Measurements from ENCODE around the gene BEGAIN. TPM values are rescaled to one million over a fixed set of nuclear protein-coding genes. Genes with fewer than 3 reads are reported as not detected.

BEGAIN gene
- total and polyA plus RNA-seq, 9 of the 15 experiments (the other 6 are each of a cell fraction or from before 2014, with no cell fraction given): 0.07 to 0.68 (median 0.55) TPM; not detected in 3

GRCh38 chr14:100606687-100607610, 19.7 kb upstream of the BEGAIN start:
- ChIA-PET CTCF (ENCODE audit: low intra/inter-chr PET ratio) (no interaction called here), POLR2A (interaction anchor here (1.1 to 1.5 kb wide), 2 partner anchors 25 to 39 kb away, joined by 3 to 5 read pairs; no protein-coding TSS in a partner anchor)
- no peak for FAIRE-seq
- H3K4me1 ChIP-seq (replicated peaks in 1 of 2; ENCODE audit: control insufficient read depth in 2 of 2, insufficient read depth in 2 of 2, low read length in 2 of 2): peaks cover 9 to 18% of the 10 kb centered on the region in 2 experiments; a peak in 3 of 5 replicates
- H3K4me2 ChIP-seq (ENCODE audit: insufficient read depth, low read length): no peak overlapping the region
- H4K20me1 ChIP-seq (replicated peaks; ENCODE audit: control insufficient read depth, insufficient read depth, low read length): no peaks in the 10 kb centered on the region
- H3K4me3 ChIP-seq: no peak overlapping the region
- peak in 1 of 4 experiments; percentile 38 for DNase-seq (ENCODE audit: extremely low read depth in 1 of 4, low spot score in 3 of 4)
- intact Hi-C loops (cut with micrococcal nuclease) (no loop called here), in situ Hi-C loops (cut with MboI) (no loop called here)
- H3K9me3 ChIP-seq (replicated peaks; ENCODE audit: control insufficient read depth, insufficient read depth, low read depth, low read length): no peaks in the 10 kb centered on the region
- TF ChIP-seq RBM15 (IDR thresholded peaks at IDR 0.05; ENCODE audit: insufficient read depth, low read length) (no peak), MTF1 (CRISPR knock-in tag; IDR thresholded peaks at IDR 0.05; ENCODE audit: borderline replicate concordance) (no peak), USF1 (CRISPR knock-in tag; IDR thresholded peaks at IDR 0.05) (peak; percentile 92), ZNF766 (CRISPR knock-in tag; conservative IDR thresholded peaks at IDR 0.05) (no peak), NCOR1 (IDR thresholded peaks at IDR 0.05) (no peak), BACH1 (tag; IDR thresholded peaks at IDR 0.05) (no peak), FOXP4 (CRISPR knock-in tag; IDR thresholded peaks at IDR 0.05; ENCODE audit: borderline replicate concordance) (no peak), SMAD4 (CRISPR knock-in tag; conservative IDR thresholded peaks at IDR 0.05) (no peak), ID3 (CRISPR knock-in tag; IDR thresholded peaks at IDR 0.05) (no peak), ID3 (tag; IDR thresholded peaks at IDR 0.05) (no peak), RBM25 (IDR thresholded peaks at IDR 0.05; ENCODE audit: low read depth, low read length, severe bottlenecking) (peak; percentile 43), RAD51 (IDR thresholded peaks at IDR 0.05; ENCODE audit: borderline replicate concordance, low read depth) (peak; percentile 58; the same call in 1 of the 2 replicates), ZBTB9 (CRISPR knock-in tag; IDR thresholded peaks at IDR 0.05) (peak; percentile 99), USF2 (CRISPR knock-in tag; IDR thresholded peaks at IDR 0.05) (peak; percentile 78), NFYB (IDR thresholded peaks at IDR 0.05; ENCODE audit: extremely low read depth, insufficient read length) (peak; percentile 54)
- no peak overlapping the region for H3K27ac ChIP-seq (ENCODE audit: extremely low read depth, low read depth, low read length)
- H3K9me1 ChIP-seq (ENCODE audit: control insufficient read depth, insufficient read depth, low read length): no peaks in the 10 kb centered on the region
- H3K79me2 ChIP-seq (ENCODE audit: control insufficient read depth, insufficient read depth, low read length): no peaks in the 10 kb centered on the region
- peaks cover 0 to 34% of the 10 kb centered on the region in 2 experiments; a peak in 2 of 5 replicates for H3K27me3 ChIP-seq (ENCODE audit: control insufficient read depth in 2 of 2, insufficient read depth in 2 of 2, low read length in 2 of 2)
- no TSS peak for BruUV-seq (replicated peaks)
- no peak overlapping the region for H3K9ac ChIP-seq (ENCODE audit: insufficient read depth in 1 of 2, low read depth in 2 of 2, low read length in 2 of 2)
- 29% methylated on average over 15 of the region's 15 CpGs for WGBS (ENCODE audit: insufficient coverage, low coverage, missing lambda C conversion rate)
- no peaks in the 10 kb centered on the region for H3K36me3 ChIP-seq (ENCODE audit: control insufficient read depth, insufficient read depth, low read length)
- ATAC-seq: peak; percentile 67
- H2AFZ ChIP-seq (ENCODE audit: low read depth, low read length): 0 out of 2 replicates have a peak overlapping the region, but pooled peaks have one; percentile 74

Measured in K562 (cell line).